NCI-H1694 treated with DMSO at 0.1 percent for 48 hours (cell line): ENCODE measurements around the gene KDM4B.
"Not testable (repeated sequence)": the region's sequence is repeated elsewhere in the genome, so short reads cannot be mapped to it uniquely, and the experiment has no call there.

Experiments used
- DNase-seq: peaks from one replicate; lab custom pipeline; 2025; lab: John Stamatoyannopoulos, UW

KDM4B gene

DNA sequence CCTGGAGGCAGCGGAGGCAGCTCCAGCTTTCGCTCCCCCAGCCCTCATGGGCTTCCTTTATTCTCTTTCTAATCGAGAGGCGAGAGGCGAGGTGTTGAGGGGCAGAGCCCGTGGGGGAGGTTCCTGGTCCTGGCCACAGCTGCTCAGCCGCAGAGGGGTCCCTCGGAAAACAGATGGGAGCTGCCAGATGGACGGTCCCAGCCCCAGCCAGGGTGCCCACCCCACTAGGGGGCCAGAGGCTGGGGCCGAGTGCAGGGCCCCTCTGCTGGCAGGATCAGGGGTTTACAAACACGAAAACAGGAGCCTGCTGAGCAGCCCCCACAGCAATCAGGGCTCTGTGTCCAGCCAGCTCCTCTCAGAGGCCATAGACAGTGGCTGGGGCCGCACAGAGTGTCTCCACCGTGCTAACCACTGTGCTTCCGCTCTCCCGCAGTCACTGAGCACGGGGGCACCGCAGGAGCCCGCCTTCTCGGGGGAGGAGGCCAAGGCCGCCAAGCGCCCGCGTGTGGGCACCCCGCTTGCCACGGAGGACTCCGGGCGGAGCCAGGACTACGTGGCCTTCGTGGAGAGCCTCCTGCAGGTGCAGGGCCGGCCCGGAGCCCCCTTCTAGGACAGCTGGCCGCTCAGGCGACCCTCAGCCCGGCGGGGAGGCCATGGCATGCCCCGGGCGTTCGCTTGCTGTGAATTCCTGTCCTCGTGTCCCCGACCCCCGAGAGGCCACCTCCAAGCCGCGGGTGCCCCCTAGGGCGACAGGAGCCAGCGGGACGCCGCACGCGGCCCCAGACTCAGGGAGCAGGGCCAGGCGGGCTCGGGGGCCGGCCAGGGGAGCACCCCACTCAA lies 182.2 kb downstream of the KDM4B start:
- no peak for DNase-seq

DNA sequence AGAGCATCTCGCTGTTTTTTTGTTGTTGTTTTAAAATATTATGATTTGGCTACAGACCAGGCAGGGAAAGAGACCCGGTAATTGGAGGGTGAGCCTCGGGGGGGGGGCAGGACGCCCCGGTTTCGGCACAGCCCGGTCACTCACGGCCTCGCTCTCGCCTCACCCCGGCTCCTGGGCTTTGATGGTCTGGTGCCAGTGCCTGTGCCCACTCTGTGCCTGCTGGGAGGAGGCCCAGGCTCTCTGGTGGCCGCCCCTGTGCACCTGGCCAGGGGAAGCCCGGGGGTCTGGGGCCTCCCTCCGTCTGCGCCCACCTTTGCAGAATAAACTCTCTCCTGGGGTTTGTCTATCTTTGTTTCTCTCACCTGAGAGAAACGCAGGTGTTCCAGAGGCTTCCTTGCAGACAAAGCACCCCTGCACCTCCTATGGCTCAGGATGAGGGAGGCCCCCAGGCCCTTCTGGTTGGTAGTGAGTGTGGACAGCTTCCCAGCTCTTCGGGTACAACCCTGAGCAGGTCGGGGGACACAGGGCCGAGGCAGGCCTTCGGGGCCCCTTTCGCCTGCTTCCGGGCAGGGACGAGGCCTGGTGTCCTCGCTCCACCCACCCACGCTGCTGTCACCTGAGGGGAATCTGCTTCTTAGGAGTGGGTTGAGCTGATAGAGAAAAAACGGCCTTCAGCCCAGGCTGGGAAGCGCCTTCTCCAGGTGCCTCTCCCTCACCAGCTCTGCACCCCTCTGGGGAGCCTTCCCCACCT lies 183.3 kb downstream of the KDM4B start:
- no peak for DNase-seq

DNA sequence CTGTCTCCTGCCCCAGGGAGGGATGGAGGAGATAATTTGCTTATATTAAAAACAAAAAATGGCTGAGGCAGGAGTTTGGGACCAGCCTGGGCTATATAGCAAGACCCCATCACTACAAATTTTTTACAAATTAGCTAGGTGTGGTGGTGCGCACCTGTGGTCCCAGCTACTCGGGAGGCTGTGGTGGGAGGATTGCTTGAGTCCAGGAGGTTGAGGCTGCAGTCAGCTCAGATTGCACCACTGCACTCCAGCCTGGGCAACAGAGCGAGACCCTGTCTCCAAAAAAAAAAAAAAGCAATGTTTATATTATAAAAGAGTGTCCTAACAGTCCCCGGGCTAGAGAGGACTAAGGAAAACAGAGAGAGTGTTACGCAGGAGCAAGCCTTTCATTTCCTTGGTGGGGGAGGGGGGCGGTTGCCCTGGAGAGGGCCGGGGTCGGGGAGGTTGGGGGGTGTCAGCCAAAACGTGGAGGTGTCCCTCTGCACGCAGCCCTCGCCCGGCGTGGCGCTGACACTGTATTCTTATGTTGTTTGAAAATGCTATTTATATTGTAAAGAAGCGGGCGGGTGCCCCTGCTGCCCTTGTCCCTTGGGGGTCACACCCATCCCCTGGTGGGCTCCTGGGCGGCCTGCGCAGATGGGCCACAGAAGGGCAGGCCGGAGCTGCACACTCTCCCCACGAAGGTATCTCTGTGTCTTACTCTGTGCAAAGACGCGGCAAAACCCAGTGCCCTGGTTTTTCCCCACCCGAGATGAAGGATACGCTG lies 184.0 kb downstream of the KDM4B start:
- no peak for DNase-seq

DNA sequence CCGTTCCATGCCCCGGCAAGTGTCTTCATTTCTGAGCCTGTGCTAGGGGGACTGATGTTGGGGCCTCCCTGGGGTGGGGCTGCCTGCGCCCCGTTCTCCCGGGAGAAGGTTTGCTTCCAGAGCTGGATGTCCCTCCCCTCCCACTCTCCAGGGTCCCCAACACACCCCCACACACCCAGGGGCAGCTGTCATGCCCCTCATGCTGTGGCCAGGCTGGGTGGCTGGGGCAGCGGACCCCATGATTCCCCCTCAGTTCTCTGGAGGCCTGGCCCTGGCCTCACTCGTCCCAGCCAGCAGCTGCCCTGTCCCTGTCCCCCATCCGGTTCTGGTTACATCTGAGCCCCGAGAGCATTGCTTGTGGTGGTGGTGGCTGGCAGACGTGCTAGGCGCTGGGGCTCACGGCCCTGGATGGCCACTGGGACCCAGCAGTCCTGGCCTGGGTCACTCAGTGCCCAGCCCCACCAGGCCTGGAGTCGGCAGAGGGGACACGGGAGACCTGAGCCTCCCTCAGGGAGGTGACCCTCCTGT lies 184.8 kb downstream of the KDM4B start:
- no peak for DNase-seq

DNA sequence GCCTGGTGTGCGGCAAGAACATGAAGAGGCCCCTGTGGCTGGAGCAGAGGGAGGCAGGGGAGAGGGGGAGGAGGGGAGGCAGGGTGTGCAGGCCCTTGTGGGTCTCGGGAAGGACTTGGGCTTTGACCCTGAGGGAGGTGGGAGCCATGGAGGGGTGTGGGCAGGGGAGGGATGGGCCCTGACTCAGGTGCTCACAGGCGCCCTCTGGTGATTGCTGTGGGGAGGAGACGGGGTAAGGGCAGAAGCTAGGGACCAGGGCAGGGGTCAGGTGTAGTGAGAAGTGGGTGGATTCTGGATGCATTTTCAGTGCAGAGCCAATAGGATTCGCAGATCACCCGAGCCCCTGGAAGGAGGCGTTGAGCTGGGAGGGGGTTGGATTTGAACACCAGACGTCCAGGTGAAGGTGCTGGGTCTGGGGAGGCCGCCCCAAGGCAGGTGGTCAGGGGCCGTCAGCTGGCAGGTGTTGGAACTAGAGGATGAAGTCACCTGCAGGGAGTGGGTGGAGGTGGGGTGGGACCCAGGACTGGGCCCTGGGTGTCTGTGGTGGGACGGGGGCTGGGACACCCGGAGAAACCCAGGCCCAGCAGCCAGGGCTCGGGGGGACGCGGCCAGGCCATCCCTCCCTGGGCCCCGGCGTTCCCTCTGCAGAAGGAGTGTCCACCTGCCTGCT lies 185.4 kb downstream of the KDM4B start:
- no peak for DNase-seq

DNA sequence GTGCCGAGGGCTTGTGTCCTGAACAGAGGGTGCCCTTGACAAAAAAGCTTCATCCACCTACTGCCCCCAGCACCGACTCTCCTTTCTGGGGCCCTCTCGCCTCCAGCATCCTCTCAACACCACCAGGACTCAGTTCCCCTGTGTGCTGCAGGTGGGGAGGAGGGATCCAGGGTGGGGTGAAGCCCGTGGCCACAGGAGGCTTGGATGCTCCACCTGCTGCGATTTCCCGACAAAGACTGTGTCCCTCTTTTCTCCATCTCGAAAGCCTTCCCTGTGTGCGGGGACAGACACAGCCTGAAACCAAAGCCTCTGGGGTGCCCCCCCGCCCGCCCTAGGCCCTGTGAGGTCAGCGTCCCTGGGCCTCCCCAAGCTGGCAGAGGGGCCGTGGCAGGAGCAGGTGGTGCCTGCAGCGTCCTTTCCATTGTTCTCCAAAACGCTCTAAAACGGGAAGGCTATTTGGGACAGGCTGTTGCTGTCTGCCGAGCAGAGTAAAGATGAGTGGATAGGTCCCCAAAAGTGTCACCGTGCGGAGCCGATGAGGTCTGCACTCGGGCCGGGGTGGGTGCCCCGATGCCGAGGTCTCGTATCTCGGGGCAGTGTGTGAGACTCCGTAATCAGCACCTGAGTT lies 186.0 kb downstream of the KDM4B start:
- no peak for DNase-seq

DNA sequence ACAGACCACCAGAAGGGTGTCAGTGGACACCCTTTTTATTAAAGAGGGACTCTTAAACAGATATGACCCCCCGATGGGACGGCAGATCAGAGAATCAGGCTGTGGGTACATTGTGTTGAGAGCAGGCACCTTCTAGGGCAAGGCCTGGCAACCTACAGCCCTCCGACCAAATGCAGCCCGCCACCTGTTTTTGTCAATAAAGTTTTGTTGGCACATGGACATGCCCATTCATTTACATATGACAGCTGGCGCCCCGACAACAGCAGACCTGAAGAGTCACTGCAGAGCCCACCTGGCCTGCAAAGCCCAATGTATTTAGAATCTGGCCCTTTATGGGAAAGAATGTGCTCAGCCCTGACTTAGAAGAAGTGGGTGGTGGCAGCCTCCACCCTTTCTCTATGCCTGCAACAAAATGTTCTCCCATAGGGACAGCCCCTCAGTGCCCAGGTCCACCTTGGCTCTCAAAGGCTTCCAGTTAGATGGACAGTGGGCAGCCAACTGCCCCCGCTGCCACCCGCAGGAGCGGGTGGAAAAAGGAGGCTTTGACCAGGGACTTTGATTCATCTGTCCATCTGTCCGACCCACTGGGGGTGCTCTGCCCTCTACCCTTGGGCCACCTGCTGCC lies 186.8 kb downstream of the KDM4B start:
- DNase-seq = no peak

DNA sequence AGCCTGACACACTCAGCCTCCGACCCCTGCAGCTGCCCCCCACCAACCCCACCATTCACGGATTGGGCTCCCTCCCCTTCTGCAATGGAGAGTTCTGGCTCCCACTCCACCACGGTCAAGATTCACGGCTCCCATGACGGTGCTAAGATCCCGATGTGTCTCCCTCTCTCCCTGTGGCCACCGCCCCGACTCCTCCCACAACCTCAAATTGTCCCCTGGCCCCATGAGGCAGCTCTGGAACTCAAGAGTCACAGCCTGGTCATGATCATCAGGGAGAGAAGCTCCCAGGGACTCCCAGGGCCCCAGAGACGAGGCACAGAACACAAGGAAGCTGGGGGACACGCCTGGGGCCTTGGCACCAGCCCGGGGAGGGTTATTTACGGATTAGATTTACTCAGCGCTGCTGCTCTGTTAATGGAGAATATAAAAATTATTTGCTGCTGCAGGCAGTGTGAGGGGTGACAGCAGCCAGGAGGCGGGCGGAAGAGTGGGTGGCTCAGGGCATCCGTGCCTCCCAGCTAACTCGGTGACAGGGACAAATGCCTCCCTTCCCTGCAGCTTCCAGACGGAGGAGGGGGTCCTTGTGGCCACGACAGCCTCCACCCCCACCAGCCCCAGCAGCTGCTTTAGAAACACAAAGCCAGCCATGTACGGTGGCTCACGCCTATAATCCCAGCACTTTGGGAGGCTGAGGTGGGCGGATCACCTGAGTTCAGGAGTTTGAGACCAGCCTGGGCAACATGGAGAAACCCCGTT lies 187.5 kb downstream of the KDM4B start:
- DNase-seq = no peak

DNA sequence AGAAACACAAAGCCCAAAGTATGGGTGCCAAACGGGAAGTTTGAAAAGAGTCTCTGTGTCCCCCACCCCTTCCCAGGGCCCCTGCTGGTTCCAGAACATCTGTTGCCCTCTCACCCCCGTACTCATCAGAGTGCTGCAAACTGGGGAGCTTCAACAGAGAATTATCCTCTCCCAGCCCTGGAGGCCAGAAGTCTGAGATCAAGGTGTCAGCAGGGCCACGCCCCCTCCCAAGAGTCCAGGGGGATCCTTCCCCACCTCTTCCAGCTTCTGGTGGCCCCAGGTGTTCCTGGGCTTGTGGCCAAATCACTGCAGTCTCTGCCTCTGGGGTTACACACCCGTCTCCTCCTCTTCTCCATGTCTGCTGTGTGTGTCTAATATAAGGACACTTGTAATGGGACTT lies 188.3 kb downstream of the KDM4B start:
- DNase-seq = no peak

DNA sequence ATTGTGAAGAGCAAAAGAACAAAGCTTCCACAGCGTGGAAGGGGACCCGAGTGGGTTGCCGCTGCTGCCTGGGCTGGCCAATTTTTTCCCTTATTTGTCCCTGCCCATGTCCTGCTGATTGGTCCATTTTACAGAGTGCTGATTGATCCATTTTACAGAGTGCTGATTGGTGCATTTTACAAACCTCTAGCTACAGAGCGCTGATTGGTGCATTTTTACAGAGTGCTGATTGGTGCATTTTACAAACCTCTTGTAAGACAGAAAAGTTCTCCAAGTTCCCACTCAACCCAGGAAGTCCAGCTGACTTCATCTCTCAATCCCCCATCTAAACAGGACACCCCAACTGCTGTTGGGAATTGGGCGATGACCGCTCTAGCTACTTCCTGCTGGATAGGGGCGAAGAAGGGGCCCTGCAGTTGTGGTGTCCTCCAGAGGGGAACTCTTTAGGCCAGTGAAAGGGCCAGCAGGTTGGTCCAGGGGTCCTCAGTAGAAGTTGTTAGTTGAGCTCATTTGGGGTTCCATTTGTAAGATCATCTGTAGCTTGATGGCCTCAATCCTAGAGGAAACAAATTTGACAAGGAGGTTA lies 189.7 kb downstream of the KDM4B start:
- not testable (repeated sequence) for DNase-seq

DNA sequence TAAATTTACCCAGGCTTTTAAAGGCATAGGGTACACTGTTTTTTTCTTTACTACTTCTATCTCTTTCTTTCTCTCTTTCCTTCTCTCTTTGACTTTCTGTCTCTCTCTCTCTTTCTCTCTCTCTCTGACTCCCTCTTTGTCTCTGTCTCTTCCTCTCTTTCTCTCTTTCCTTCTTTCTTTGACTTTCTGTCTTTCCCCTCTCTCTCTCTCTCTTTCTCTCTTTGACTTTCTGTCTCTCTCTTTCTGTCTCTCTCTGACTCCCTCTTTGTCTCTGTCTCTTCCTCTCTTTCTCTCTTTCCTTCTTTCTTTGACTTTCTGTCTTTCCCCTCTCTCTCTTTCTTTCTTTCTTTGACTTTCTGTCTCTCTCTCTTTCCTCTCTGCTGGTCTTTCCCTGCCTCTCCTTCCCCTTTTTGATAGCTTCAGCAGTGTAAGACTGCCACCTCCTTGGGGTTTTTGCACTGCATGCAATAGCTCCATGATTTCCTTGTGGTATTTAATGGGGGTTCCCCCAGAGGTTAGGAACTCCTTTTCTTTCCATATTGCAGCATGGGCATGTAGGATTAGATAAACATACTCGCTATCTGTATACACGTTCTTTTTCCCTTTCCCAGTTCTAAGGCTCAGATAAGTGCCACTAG lies 191.4 kb downstream of the KDM4B start:
- not testable (repeated sequence) for DNase-seq

DNA sequence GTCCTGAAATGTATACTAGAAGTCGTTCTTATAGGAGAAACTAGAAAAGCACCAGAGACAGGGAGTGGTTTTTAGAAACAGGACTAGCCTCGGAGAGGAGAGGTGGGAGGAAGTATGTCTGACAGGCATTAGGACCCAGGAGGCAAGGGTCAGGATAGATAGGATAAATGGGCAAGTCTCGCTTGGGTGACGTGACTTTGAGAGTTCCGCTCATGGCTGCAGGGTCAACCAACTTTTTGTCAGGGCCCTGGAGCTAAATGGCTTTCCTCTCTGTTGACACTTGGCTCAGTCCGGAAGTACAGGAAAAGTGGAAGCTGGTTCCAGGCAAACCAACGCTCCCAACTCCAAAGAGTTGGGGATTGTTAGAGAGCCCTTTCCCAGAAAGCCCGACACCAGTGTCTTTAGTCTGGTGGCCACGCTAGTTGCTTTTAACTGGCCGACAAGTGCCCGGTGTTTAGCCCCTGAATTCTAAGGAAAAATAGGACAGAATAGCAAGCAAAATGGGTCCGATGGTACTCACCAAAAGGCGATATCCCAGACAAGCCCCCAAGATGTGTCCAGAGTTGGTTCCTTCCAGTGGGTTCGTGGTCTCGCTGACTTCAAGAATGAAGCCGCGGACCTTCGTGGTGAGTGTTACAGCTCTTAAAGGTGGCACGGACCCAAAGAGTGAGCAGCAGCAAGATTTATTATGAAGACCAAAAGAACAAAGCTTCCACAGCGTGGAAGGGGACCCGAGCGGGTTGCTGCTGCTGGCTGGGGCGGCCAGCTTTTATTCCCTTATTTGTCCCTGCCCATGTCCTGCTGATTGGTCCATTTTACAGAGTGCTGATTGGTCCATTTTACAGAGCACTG lies 196.2 kb downstream of the KDM4B start:
- DNase-seq = not testable (repeated sequence)

DNA sequence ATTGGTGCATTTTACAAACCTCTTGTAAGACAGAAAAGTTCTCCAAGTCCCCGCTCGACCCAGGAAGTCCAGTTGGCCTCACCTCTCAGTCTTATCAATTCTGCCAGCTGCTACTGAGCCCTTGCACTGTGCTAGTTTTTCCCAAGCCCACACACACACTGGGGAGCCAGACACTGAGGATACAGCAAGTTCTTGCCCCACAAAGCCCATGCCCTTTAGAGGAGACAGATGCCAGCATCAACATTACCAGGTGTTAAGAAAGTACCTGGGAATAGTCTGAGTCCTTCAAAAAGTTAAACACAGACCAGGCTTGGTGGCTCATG lies 196.7 kb downstream of the KDM4B start:
- DNase-seq = no peak

DNA sequence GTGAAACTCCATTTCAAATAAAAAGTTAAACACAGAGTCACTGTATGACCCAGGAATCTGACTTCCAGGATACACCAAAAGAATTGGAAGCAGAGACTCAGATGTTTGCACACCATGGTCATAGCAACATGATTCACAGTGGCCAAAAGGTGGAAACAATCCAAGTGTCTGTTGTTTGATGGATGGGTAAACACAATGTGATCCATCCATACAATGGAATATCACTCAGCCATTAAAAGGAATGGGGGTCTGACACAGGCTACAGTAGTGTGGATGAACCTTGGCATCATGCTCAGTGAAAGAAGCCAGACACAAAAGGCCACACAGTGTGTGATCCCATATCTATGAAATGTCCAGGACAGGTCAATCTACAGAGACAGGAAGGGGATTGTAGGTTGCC lies 197.3 kb downstream of the KDM4B start:
- no peak for DNase-seq

DNA sequence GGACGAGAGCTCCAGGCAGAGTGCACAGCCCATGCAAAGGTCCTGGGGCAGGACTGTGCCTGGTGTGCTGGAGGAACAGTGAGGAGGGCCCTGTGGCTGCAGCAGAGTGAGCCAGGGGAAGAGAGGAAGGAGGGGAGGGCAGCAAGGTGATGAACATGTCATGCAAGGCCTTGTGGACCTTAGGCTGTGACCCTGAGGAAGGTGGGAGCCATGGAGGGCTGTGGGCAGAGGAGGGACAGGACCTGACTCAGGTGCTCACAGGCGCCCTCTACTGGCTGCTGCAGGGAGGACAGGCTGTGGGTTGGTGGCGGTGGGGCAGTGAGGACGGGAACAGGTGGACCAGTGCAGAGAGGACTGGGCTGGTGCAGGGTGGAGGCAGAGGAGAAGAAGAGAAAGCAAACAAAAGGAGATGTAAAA lies 201.4 kb downstream of the KDM4B start:
- no peak for DNase-seq

DNA sequence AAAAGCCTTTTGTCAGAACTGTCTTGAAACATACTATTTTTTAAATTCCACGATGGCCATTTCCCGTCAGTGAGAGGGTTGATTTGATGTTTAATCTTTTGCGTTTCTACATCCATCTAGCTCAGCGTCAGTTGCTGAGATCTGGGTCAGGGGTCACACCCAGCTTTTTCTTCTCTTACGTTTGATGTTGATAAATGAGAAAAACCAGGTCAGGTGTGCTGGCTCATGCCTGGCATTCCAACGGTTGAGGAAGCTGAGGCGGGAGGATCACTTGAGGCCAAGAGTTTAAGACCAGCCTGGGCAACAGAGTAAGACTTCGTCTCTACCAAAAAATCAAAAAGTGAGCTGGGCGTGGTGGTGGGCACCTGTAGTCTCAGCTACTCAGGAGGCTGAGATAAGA lies 202.8 kb downstream of the KDM4B start:
- no peak for DNase-seq

DNA sequence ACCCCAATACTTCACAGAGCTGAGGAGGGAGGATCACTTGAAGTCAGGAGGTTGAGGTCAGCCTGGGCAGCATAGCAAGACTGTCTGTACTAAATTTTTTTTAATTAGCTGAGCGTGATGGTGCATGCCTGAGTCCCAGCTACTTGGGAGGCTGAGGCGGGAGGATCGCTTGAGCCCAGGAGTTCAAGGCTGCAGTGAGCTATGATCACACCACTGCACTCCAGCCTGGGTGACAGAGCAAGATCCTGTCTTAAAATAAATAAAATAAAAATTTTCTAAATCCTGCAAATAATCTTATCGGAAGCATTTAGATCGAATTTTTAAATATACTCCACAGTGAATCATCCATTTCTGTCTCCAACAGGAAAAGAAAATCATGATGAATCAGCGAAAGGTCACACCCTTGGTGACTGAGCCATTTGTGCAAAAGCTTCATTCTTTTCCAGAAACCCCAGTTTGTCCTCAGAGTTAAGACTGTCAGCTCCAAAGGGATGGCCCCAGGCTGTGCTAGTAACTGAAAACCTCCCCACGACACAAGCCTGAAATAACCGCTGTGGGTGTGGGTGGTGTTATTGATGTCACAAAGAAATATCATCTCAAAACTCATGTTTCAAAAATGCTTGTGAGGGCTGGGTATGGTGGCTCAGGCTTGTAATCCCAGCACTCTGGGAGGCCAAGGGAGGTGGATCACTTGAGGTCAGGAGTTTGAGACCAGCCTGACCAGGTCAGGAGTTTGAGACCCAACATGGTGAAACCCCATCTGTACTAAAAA lies 204.1 kb downstream of the KDM4B start:
- no peak for DNase-seq

DNA sequence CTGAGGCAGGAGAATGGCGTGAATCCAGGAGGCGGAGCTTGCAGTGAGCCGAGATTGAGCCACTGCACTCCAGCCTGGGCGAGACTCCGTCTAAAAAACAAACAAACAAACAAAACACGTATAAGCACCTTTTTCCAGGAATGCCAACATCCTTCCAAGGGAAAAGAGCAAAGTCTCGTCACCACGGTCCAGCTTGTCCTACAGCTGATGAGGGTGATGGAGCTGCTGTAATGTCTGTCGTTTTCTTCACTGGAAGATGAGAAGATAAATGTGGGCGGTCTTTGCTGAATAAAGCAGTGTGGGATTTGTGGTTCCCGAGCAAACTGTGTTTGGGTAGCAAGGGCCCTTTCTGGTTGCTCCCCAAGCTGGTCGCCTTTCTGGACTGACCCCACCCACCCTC lies 205.1 kb downstream of the KDM4B start:
- no peak for DNase-seq
